Measurements from ENCODE around the gene SRGAP2. TPM values are rescaled to one million over a fixed set of nuclear protein-coding genes. Genes with fewer than 3 reads are reported as not detected.
"Not testable (repeated sequence)": the region's sequence is repeated elsewhere in the genome, so short reads cannot be mapped to it uniquely, and the experiment has no call there.

The SRGAP2 gene
- total and polyA plus RNA-seq, 12 donors, result 7.6 to 24.1 (median 13.9) TPM

DNA sequence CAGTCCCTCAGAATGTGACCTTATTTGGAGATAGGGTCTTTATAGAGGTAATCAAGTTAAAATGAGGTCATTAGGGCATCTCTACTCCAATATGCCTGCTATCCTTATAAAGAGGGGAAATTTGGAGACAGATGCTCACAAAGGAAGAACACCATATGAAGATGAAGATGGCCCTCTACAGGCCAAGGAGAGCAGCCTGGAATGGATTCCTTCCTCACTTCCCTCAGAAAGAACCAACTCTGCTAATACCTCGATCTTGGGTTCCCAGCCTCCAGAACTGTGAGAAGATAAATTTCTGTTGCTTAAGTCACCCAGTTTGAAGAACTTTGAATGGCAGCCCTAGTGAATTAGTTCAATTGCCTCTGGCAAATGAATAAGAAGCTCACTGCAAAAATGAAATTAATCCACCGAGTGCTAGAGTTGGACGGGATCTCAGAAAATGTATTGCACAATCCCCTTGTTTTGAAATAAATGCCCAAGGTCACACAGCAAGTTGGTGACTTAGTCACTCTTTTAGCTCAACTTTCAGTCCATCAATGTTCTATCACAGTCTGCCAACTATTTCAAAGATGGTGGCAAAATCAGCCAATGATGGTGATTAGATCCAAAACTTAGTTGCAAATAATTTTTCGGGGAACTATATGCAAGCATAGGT lies 27.8 kb upstream of the SRGAP2 start:
- H3K9me3 ChIP-seq; intact Hi-C loops (cut with DNase I); H3K27ac ChIP-seq; H3K4me1 ChIP-seq; H3K4me3 ChIP-seq; H3K36me3 ChIP-seq; H3K27me3 ChIP-seq; DNase-seq: not testable (repeated sequence)
- TF ChIP-seq, protein P1, sequence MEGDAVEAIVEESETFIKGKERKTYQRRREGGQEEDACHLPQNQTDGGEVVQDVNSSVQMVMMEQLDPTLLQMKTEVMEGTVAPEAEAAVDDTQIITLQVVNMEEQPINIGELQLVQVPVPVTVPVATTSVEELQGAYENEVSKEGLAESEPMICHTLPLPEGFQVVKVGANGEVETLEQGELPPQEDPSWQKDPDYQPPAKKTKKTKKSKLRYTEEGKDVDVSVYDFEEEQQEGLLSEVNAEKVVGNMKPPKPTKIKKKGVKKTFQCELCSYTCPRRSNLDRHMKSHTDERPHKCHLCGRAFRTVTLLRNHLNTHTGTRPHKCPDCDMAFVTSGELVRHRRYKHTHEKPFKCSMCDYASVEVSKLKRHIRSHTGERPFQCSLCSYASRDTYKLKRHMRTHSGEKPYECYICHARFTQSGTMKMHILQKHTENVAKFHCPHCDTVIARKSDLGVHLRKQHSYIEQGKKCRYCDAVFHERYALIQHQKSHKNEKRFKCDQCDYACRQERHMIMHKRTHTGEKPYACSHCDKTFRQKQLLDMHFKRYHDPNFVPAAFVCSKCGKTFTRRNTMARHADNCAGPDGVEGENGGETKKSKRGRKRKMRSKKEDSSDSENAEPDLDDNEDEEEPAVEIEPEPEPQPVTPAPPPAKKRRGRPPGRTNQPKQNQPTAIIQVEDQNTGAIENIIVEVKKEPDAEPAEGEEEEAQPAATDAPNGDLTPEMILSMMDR (IDR thresholded peaks at IDR 0.05), result peak in 2 of 9 donors; percentile 21 to 23
- ATAC-seq, result peak in 2 of 8 donors; percentile 32 to 48
- 45 to 71% methylated on average over 1 of the region's 4 CpGs for WGBS, 2 donors

DNA sequence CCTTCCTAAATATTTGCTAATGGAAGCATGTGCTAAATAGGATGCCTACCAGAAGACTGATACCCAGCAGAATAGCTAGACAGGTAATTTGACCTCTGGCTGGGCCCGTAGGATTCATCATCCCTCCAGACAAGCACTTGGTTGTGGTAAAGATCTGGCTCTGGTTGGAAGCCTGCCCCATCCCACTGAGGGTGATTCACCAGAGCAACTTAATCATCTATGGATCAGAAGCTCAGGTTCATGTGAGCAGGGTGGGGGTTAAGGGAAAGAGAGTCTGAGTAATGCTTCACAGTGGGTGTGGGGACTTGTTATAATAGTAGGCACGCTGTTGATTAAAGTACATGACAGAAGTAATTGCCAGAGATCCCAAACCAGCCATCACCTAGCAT lies 27.2 kb upstream of the SRGAP2 start:
- H3K27me3 ChIP-seq; DNase-seq; H3K9me3 ChIP-seq; H3K27ac ChIP-seq; H3K4me3 ChIP-seq; H3K4me1 ChIP-seq; intact Hi-C loops (cut with DNase I); H3K36me3 ChIP-seq: not testable (repeated sequence)
- WGBS, 2 donors, result 92 to 100% methylated on average over 1 of the region's 2 CpGs
- peak in 1 of 8 donors; percentile 34 for ATAC-seq

DNA sequence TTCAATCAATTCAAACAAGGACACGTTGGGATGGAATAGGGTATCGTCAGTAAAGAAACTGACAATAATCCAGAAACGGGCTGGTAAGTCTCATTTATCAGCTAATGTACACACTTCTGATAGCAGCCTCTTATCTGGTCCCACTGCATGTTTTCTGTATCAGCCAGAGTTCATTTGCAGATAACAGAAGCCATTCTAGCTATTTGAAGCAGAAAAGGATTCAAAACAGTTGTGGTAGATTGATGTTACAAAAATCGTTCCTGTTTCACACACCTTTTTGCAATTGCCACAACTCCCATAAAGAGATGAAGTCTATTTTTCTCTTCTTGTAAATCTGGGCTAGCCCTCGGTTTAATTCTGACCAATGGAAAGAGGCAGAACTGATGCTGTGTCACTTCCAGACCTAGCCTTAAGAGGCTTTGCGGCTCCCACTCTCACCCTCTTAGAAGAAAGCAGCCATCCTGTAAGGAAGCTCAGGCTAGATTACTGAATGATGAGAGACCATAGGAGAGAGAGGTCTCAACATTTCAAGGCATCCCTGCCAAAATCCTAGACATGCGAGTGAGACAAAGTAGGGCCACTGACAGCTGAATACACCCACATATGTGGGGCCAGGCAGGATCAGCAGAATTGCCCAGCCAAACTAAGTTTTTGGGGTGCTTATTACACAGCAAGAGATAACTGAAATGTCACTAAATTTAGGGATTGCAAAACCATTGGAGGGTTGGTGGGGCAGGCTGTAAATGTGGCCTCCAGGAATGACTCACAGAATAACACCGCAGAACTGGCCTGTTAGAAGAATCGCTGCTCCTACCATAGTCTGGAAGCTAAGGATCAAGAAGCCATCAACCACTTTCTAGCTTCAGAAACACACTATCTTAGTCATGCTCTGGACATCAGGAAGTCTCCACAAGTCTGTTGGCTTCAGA lies 25.0 kb upstream of the SRGAP2 start:
- intact Hi-C loops (cut with DNase I); H3K9me3 ChIP-seq; H3K27me3 ChIP-seq; DNase-seq; H3K36me3 ChIP-seq; H3K4me3 ChIP-seq; ATAC-seq; H3K27ac ChIP-seq; H3K4me1 ChIP-seq: not testable (repeated sequence)
- WGBS, 2 donors, result 74 to 76% methylated on average over 9 of the region's 9 CpGs

DNA sequence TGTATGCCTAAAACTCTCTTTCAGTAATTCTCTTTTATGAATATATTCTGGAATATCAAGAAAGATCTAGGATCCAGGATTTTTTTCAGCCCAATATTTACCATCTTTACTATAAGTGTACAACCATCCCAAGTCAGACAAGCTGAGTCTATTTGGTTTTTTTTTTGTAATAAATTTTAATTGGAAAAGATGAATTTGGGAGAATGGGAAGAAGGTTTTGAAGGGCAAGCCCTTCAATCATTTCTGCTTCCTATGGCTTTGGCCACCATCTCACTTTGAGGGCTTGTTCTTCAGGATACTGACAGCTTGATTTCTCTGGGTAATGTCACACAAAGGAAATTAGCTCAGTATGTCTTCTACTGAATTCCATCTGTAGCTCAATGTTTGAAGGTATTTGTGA lies 23.7 kb upstream of the SRGAP2 start:
- ATAC-seq; intact Hi-C loops (cut with DNase I); H3K9me3 ChIP-seq; H3K4me3 ChIP-seq; H3K27ac ChIP-seq; H3K36me3 ChIP-seq; H3K4me1 ChIP-seq; DNase-seq; H3K27me3 ChIP-seq: not testable (repeated sequence)

DNA sequence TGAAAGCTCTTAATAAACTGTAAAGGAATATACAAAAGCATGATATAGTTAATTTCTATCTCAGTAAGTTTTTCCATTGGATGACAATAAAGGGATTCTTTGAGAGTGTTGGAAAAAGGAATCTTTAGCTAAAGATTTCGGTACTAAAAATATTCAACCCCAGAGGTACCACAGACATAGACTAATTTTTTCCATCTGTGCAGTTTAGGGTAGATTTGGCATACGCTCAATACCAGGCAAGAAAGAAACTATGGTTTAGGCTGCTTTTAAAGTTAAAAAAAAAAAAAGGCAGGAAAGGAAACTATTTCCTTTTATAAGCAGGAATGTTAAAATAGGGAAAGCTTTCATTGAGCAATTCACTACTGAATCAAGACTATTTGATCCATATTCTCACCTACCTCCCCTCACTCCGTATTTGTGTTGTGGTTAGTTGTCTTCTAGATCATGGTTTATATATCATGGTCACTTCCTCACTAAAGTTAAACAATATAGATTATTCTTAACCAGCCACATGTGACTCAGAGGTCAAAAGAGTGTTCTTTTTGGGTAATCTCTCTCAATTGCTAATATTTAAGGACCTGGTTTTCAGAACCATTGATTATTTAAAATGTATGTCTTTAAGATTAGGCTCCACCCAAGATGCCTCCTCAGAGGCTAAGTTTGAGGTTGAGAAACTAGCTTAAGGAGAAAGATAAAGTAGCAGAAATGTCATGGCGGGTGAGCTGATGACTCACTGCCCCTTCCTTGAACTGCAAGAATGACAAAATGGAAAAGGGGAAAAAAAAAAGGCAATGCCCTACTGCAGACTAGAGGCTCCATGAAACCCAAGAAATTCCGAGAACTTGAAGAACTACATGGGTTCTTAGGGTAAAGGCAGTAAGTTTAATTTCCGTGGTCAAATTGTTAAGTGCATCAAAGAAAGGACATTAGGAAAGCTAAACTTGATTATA lies 20.7 kb upstream of the SRGAP2 start:
- DNase-seq; H3K27me3 ChIP-seq; H3K36me3 ChIP-seq; H3K27ac ChIP-seq; H3K4me1 ChIP-seq; H3K4me3 ChIP-seq; intact Hi-C loops (cut with DNase I); H3K9me3 ChIP-seq: not testable (repeated sequence)
- ATAC-seq, result peak in 2 of 8 donors; percentile 11 to 48
- WGBS, 2 donors, result 68 to 96% methylated on average over 4 of the region's 6 CpGs

DNA sequence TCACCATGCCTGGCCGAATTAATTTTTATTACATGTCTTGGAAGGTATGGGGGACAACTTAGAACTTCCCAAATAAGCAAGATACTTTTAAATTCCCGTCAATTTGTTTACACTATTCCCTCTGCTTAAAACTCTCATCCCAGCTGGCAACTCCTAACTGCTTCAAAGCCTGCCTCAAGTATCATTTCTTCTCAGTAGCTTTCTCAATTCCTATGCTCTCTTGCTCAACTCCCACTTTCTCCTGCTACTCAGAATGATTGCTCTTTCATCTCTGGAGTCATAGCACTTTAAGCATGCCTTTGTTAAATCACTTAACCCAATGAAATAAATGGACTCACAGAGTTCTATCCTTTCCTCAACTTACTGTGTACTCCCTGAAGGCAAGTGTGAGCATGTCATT lies 19.6 kb upstream of the SRGAP2 start:
- DNase-seq; H3K36me3 ChIP-seq; H3K4me1 ChIP-seq; H3K27ac ChIP-seq; intact Hi-C loops (cut with DNase I); H3K4me3 ChIP-seq; H3K27me3 ChIP-seq; ATAC-seq; H3K9me3 ChIP-seq: not testable (repeated sequence)
- 83 to 86% methylated on average over 1 of the region's 2 CpGs for WGBS, 2 donors

DNA sequence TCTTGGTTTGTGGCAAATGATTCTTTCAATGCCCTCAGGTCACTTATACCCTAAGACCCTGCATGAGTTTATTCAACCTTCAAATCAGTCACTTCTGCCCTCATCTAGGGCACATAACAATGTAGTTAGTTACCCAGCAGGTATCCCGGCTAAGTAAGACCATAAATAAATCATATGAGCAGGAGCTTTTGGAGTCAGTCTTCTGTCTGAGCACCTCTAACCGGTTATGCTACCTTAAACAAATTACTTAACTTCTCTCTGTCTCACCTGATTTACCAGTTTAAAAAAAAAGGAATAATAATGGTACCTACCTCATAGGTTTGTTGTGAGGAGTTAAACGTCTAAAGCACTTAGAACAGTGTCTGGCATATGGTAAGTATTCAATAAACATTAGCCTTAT lies 17.6 kb upstream of the SRGAP2 start:
- H3K9me3 ChIP-seq; H3K36me3 ChIP-seq; DNase-seq; intact Hi-C loops (cut with DNase I); H3K4me3 ChIP-seq; H3K4me1 ChIP-seq; H3K27ac ChIP-seq; ATAC-seq; H3K27me3 ChIP-seq: not testable (repeated sequence)
- no CpG with 5 or more reads among the region's 3 CpGs for WGBS, 2 donors

DNA sequence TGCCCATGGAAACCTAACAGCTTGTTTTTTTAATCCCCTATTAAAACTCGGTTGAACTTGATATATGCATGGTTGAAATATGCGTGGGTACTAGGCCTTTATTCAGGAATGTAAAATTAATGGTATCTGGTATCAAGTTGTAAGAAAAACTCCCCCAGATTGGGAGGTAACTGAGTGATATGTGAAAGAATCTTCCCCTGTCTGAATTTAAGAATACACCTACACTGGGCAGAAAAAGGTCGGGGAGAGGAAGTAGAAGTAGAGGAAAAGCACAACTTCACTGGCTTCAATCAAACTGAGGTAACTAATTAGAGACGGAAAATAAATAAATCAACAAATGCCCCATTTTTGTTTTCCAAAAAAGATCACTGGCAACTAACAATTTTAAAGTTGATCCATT lies 16.5 kb upstream of the SRGAP2 start:
- H3K4me3 ChIP-seq; DNase-seq; H3K27me3 ChIP-seq; ATAC-seq; H3K9me3 ChIP-seq; H3K36me3 ChIP-seq; H3K27ac ChIP-seq; intact Hi-C loops (cut with DNase I); H3K4me1 ChIP-seq: not testable (repeated sequence)
- WGBS, 2 donors, result 75 to 87% methylated on average over 2 of the region's 4 CpGs

DNA sequence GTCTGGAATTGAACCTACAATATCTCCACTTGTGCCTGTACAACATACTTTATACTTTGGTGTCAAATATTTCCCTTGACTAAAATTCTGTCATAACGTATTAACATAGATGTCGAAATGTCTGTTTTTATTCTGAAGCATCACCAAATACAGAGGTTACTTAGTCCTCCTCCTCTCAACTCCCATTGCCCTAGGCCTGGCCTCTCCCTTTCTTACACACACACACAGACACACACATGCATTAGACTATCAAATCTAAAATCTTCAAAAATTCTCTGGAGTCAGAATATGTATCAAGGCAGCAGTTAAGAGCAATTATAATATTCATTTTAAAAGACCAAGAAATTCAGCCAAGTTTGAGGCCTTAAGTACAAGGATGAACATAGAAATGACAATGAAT lies 8.2 kb upstream of the SRGAP2 start:
- H3K27me3 ChIP-seq; H3K4me1 ChIP-seq; DNase-seq; H3K4me3 ChIP-seq; H3K27ac ChIP-seq; H3K9me3 ChIP-seq; ATAC-seq; H3K36me3 ChIP-seq; intact Hi-C loops (cut with DNase I): not testable (repeated sequence)
- WGBS, 2 donors, result no CpG with 5 or more reads among the region's 2 CpGs

Measured in heart right ventricle (tissue), 16 donors.